Pancreas (tissue), 10 donors: ENCODE measurements around the gene AMPD2. TPM values are rescaled to one million over a fixed set of nuclear protein-coding genes. Genes with fewer than 3 reads are reported as not detected.

Experiments
- ATAC-seq, 4 donors: fragments of 200-7000 bp; cut with Tn5 transposase; one replicate each; pipeline versions ENCODE4 v1.8.0 to v1.9.1; 2020; ENCODE audit warnings: mild to moderate bottlenecking in 4 of 4, moderate library complexity in 4 of 4
- DNase-seq, 6 donors: peaks; one replicate each; pipeline ENCODE4 v3.0.0-alpha.2; 2020
- FAIRE-seq: peaks from 2 replicates; lab custom pipeline; 2012; peaks lifted over from hg19 to GRCh38; lab: Jason Lieb, UNC
- H3K27ac ChIP-seq, 4 donors: fragments of 200-600 bp; sonication (generic); 1 replicate in 3 of 4; 2 replicates in 1 of 4; pipeline versions ENCODE4 v1.5.0 to v1.8.0; 2020
- H3K27me3 ChIP-seq, 4 donors: fragments of 200-600 bp; one replicate each; pipeline ENCODE4 v1.8.0; 2021
- H3K36me3 ChIP-seq, 3 donors: fragments of 200-600 bp; sonication (generic) in 1 of 3; one replicate each; pipeline versions ENCODE4 v1.5.0 to v1.8.0; 2020 to 2021
- H3K4me1 ChIP-seq, 3 donors: fragments of 200-600 bp; one replicate each; pipeline ENCODE4 v1.8.0; 2021
- H3K4me3 ChIP-seq, 4 donors: fragments of 200-600 bp; sonication (generic) in 2 of 4; one replicate each; pipeline versions ENCODE4 v1.5.0 to v1.8.0; 2020 to 2021
- H3K9me3 ChIP-seq, 4 donors: fragments of 200-600 bp; one replicate each; pipeline ENCODE4 v1.8.0; 2021
- WGBS, 2 donors: extraction: QIAGEN DNeasy Blood & Tissue Kit; methylation state at CpG; one replicate each; pipeline ENCODE4 v1.1.7; 2013; 5-methylcytosine and 5-hydroxymethylcytosine counted together
- intact Hi-C, 3 donors: fragments of 100-400 bp; cut with DNase I; formaldehyde crosslinking; loops; one replicate each; pipeline versions ENCODE4 v1.11.1 to v1.14.2; 2022
- polyA plus RNA-seq, 2 donors: library from polyadenylated mRNA; stranded (reverse); fragments of 200-250 nt; gene quantifications; one replicate each; pipeline ENCODE4 v1.2.3, GENCODE V29; 2013
- total RNA-seq, 6 donors: library from RNA; stranded (reverse); fragmentation: NEBNext Ultra II Directional in 4 of 6; extraction: Animal tissue kit (Norgen Biotek cat#: 25700) in 4 of 6; gene quantifications; one replicate each; pipeline versions ENCODE4 v1.2.1 to v1.2.4, GENCODE V29; 2021 to 2023
- TF ChIP-seq, protein P1 (sequence below), 4 donors: fragments of 200-600 bp; sonication (generic) in 3 of 4; IDR thresholded peaks; one replicate each; pipeline versions ENCODE4 v1.5.0 to v1.8.0; 2021; ENCODE audit warnings: antibody characterized with exemption in 4 of 4
- donor health status: healthy with polysubstance abuse.
- donor health status: DM: no; HTN: no; CAD: no; lungs with moderate emphysema.
- donor health status: DM: no; HTN: no; CAD: no.
- donor health status: control.
- donor health status: control.
- donor health status: Bipolar disorder and iron deficiency.
- donor health status: DM: yes; HTN: yes; CAD: no.
- donor health status: DM: no; HTN: no; CAD: no.
- donor health status: DM: no; HTN: no; CAD: no.
- donor health status: DM: yes; HTN: yes; CAD: no.

The AMPD2 gene
- total and polyA plus RNA-seq, 8 donors: 17.6 to 57.3 (median 35.5) TPM

DNA sequence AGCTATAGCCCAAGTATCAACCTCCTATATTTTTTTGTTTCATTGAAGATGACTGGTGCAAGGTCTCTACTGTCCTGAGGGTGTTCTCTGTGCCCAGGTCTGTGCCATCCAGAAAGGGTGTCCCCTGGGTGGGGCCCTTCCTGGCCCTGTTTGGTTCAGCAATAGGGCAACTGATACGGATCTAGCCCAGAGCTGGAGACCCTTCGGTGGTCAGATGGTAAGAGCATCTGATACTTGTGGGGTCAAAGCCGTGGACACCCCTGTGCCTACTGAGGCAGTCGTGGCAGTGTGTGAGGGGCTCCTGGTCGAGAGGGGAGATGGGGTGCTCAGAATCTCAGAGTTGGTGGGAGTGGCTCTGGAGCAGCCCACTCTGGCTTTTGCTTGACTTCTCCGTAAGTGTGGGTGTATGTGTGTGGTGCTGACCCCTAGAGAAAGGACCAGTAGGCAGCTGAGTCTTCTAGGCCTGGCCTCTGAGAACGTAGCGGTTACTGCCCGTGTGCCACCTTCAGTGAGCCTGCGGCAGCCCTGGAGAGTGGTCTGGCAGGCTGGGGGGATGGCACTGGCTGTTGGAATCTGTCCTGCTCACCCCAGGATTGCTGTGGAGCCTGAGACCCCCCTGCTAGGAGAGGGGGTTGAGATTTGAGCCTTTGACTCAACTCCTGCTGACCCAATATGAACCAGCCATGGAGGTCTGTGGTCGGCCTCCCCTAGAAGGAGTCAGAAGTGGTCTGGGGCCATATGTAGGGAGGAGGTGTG lies 2.7 kb downstream of the AMPD2 start:
- ATAC-seq (no peak), FAIRE-seq (no peak), DNase-seq (peak in 1 of 6 donors; percentile 8)
- TF ChIP-seq, protein P1, sequence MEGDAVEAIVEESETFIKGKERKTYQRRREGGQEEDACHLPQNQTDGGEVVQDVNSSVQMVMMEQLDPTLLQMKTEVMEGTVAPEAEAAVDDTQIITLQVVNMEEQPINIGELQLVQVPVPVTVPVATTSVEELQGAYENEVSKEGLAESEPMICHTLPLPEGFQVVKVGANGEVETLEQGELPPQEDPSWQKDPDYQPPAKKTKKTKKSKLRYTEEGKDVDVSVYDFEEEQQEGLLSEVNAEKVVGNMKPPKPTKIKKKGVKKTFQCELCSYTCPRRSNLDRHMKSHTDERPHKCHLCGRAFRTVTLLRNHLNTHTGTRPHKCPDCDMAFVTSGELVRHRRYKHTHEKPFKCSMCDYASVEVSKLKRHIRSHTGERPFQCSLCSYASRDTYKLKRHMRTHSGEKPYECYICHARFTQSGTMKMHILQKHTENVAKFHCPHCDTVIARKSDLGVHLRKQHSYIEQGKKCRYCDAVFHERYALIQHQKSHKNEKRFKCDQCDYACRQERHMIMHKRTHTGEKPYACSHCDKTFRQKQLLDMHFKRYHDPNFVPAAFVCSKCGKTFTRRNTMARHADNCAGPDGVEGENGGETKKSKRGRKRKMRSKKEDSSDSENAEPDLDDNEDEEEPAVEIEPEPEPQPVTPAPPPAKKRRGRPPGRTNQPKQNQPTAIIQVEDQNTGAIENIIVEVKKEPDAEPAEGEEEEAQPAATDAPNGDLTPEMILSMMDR (IDR thresholded peaks at IDR 0.05): no peak
- Histone ChIP-seq H3K4me1 (peaks cover 3 to 15% (median 14%) of the 10 kb centered on the region in 3 donors), H3K27ac (no peak overlapping the region), H3K36me3 (peaks cover 0 to 15% (median 5%) of the 10 kb centered on the region in 3 donors), H3K4me3 (no peak overlapping the region), H3K27me3 (no peaks in the 10 kb centered on the region), H3K9me3 (no peaks in the 10 kb centered on the region)
- WGBS, 2 donors: 77 to 84% methylated on average over 11 of the region's 11 CpGs
- intact Hi-C loops: no loop called here

DNA sequence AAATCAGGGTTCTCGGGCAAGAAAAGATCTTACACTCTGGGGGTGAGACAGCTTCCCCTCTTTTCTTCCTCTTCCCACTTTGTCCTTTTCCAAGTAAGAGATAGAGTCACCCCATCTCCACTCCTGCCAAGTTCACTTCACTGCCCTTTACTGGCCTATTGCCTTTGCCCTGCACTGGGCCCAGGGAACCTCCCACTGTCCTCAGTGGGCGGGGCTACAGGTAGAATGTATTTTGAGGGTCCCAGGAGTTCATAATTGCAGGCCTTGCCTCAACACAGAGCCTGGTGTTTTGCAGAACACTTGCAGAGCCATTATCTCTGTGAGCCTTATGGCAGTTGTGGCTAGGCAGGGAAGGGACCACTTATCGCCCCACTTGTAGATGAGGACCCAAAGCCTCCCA lies 3.3 kb downstream of the AMPD2 start:
- 84 to 87% methylated on average over 3 of the region's 3 CpGs for WGBS, 2 donors
- no peak for DNase-seq
- H3K27me3 ChIP-seq: no peaks in the 10 kb centered on the region
- ATAC-seq: no peak
- peaks cover 3 to 15% (median 13%) of the 10 kb centered on the region in 3 donors for H3K4me1 ChIP-seq
- H3K4me3 ChIP-seq: no peak overlapping the region
- TF ChIP-seq, protein P1 (IDR thresholded peaks at IDR 0.05): no peak
- no peaks in the 10 kb centered on the region for H3K9me3 ChIP-seq
- H3K27ac ChIP-seq: no peak overlapping the region
- intact Hi-C loops: no loop called here
- no peak for FAIRE-seq
- peaks cover 0 to 20% (median 5%) of the 10 kb centered on the region in 3 donors for H3K36me3 ChIP-seq

DNA sequence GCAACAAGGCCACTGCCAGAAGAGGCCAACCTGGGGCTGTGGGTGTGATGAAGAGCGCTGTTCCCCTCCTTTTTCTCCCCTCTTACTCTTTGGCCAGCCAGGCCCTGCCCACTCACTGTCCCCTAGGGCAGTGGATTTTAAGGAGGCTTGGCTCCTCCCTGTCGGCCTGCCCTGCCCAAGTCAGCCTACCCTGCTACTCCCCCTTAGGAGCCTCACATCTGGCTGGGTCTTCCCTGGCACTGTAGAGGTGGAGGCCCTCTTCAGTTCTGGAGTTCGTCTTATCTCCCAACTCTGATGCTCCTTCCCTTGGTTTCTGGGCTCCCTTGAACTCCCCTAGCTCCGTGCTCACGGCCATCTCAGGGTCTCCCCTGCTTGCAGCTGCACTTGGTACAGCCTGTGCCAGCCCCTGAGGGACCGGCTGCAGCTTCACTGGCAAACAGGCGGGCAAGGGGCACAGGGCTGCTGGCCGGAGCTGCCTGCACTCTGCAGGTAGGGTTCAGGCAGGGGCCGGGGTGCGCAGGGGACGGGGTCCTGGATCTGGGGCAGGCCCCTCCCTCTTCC lies 4.0 kb downstream of the AMPD2 start:
- Histone ChIP-seq H3K36me3 (peaks cover 0 to 27% (median 5%) of the 10 kb centered on the region in 3 donors), H3K27ac (no peak overlapping the region), H3K4me1 (peaks cover 3 to 13% (median 6%) of the 10 kb centered on the region in 3 donors), H3K4me3 (no peak overlapping the region), H3K9me3 (no peaks in the 10 kb centered on the region), H3K27me3 (no peaks in the 10 kb centered on the region)
- intact Hi-C loops: no loop called here
- TF ChIP-seq, protein P1 (IDR thresholded peaks at IDR 0.05): no peak
- FAIRE-seq (no peak), DNase-seq (peak in 2 of 6 donors; percentile 10 to 76), ATAC-seq (no peak)
- WGBS, 2 donors: 82 to 84% methylated on average over 11 of the region's 11 CpGs

DNA sequence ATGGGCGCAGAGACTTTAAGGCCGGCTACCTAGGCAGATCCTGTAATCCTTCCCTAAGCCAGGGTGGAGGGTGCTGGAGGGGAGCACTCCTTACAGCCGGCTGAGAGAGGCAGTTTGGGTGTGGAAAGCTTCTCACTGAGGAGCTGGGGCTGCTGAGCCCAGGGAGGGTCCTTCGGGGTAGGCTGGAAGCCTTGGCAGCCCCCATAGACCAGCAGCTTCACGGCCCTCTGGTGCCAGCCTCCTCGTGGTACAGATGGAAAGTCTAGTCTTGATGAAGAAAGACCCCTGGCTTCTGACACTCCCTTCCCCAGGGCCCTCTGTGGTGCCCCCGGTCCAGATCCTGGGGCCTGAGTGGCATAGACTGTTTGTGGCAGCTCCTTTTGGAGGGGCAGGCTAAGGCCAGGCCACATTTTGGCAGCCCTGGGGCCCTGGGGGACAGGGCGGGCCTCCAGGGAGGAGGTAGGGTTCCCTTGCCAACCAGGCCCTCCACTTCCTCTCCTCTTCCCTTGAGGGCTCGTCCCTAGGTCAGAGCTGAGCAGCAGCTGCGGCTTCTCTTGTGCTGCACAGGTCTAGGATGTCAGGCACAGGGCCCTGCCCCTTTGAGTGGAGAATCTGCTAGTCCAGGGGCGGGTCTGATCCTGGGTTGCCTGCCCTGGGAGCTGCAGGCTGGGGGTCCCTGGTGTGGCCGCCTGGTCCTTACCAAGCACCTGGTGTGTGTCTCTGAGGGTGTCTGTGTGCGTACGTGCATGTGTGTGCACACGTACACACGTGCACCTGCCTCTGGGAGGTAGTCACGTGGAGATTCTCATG lies 4.8 kb downstream of the AMPD2 start:
- no peak overlapping the region for H3K4me3 ChIP-seq
- peaks cover 0 to 32% (median 5%) of the 10 kb centered on the region in 3 donors for H3K36me3 ChIP-seq
- ATAC-seq (no peak), DNase-seq (peak in 1 of 6 donors; percentile 9), FAIRE-seq (no peak)
- TF ChIP-seq, protein P1 (IDR thresholded peaks at IDR 0.05): no peak
- no peak overlapping the region for H3K27ac ChIP-seq
- H3K4me1 ChIP-seq: peaks cover under 1 to 6% (median under 1%) of the 10 kb centered on the region in 3 donors
- WGBS, 2 donors: 82 to 83% methylated on average over 17 of the region's 17 CpGs
- intact Hi-C loops: loop anchor here in 2 of 3 donors (5.0 kb wide), 1 partner anchor 82 kb away; no protein-coding TSS in a partner anchor
- no peaks in the 10 kb centered on the region for H3K27me3 ChIP-seq
- H3K9me3 ChIP-seq: no peaks in the 10 kb centered on the region
